A673 (cell line): ENCODE data around the gene TP53TG3F. TPM values are rescaled to one million over a fixed set of nuclear protein-coding genes. Genes with fewer than 3 reads are reported as not detected.
"Not testable (repeated sequence)": the region's sequence is repeated elsewhere in the genome, so short reads cannot be mapped to it uniquely, and the experiment has no call there.

ENCODE experiments used
- Bru-seq: library from RNA; stranded (reverse); fragments of 400-500 nt; gene quantifications from one replicate; lab custom pipeline; 2021; lab: Mats Ljungman, UMichigan
- BruChase-seq, 2 experiments: library from RNA; stranded (reverse); fragments of 400-500 nt; gene quantifications; one replicate each; lab custom pipeline; 2021; lab: Mats Ljungman, UMichigan
- BruUV-seq: library from RNA; stranded (reverse); fragments of 400-500 nt; replicated peaks from 2 replicates; lab custom pipeline; 2021; lab: Mats Ljungman, UMichigan
- CTCF ChIA-PET: fragments of 300-600 bp; sonication (Branson Sonifier 250); formaldehyde crosslinking; loops from one replicate; lab custom pipeline; 2022; ENCODE audit warnings: antibody characterized with exemption; lab: Charles Lee
- POLR2A ChIA-PET: fragments of 300-600 bp; sonication (Branson Sonifier 250); formaldehyde crosslinking; loops from one replicate; lab custom pipeline; 2022; ENCODE audit warnings: antibody characterized with exemption; ENCODE audit not compliant: low non-redundant PET; lab: Charles Lee
- DNase-seq: peaks from one replicate; pipeline ENCODE4 v3.0.0-alpha.2; 2015; ENCODE audit warnings: low spot score
- H3K27ac ChIP-seq: fragments of 200-600 bp; sonication (generic); 2 replicates; pipeline ENCODE4 v1.5.1; 2016; ENCODE audit warnings: mixed run types, low read depth, mild to moderate bottlenecking, mixed read lengths, antibody characterized with exemption, low read length; ENCODE audit not compliant: poor library complexity, severe bottlenecking
- H3K27me3 ChIP-seq: fragments of 200-600 bp; sonication (generic); replicated peaks from 2 replicates; pipeline ENCODE4 v1.6.1; 2017; ENCODE audit warnings: mixed run types, low read depth, mild to moderate bottlenecking, mixed read lengths, antibody characterized with exemption, low read length; ENCODE audit not compliant: insufficient read depth, poor library complexity
- H3K36me3 ChIP-seq: fragments of 200-600 bp; sonication (generic); 2 replicates; pipeline ENCODE4 v1.6.1; 2016; ENCODE audit warnings: mixed run types, mild to moderate bottlenecking, mixed read lengths, antibody characterized with exemption, low read length; ENCODE audit not compliant: insufficient read depth, poor library complexity, severe bottlenecking
- H3K4me1 ChIP-seq: fragments of 200-600 bp; sonication (generic); 2 replicates; pipeline ENCODE4 v1.6.1; 2017; ENCODE audit warnings: mixed run types, mild to moderate bottlenecking, mixed read lengths, antibody characterized with exemption, low read length; ENCODE audit not compliant: insufficient read depth, poor library complexity, severe bottlenecking
- H3K4me3 ChIP-seq: fragments of 200-600 bp; sonication (generic); 2 replicates; pipeline ENCODE4 v1.5.1; 2016; ENCODE audit warnings: low read depth, mixed run types, mild to moderate bottlenecking, mixed read lengths, low read length; ENCODE audit not compliant: poor library complexity, severe bottlenecking
- H3K9me3 ChIP-seq: fragments of 200-600 bp; sonication (generic); 2 replicates; pipeline ENCODE4 v1.6.1; 2016; ENCODE audit warnings: mixed run types, low read depth, mild to moderate bottlenecking, mixed read lengths, antibody characterized with exemption, low read length; ENCODE audit not compliant: poor library complexity, severe bottlenecking
- intact Hi-C: fragments of 100-400 bp; cut with micrococcal nuclease; formaldehyde crosslinking; loops from one replicate; pipeline ENCODE4 v1.10.0; 2022; ENCODE audit not compliant: unreplicated experiment
- long read RNA-seq: library from polyadenylated mRNA; stranded (forward); transcript quantifications from one replicate; pipeline ENCODE4 v2.0.0, GENCODE V29; 2022
- total RNA-seq: library from RNA; stranded (reverse); gene quantifications from 2 replicates; pipeline ENCODE4 v1.2.3, GENCODE V29; 2021

The TP53TG3F gene
- not detected in 2 replicates for total RNA-seq
- not detected for Bru-seq, nascent RNA
- not detected for BruChase-seq, experiment 1, labeled RNA remaining after a 2-hour chase
- BruChase-seq, experiment 2, labeled RNA remaining after a 6-hour chase = not detected
- long read RNA-seq = 0 reads

GRCh38 chr16:33459312-33459711 is at the start of gene TP53TG3F:
Gene TP53TG3F, plus strand, starts transcription at chr16:33459612. Its CDS starts 68 bp downstream, at chr16:33459680.
- intact Hi-C loops, H3K27ac ChIP-seq, CTCF ChIA-PET, DNase-seq, H3K36me3 ChIP-seq, H3K4me3 ChIP-seq, POLR2A ChIA-PET, H3K4me1 ChIP-seq, H3K9me3 ChIP-seq, H3K27me3 ChIP-seq, BruUV-seq: not testable (repeated sequence)

- intact Hi-C loops, DNase-seq, H3K27me3 ChIP-seq, H3K4me1 ChIP-seq, H3K9me3 ChIP-seq, BruUV-seq, CTCF ChIA-PET, POLR2A ChIA-PET, H3K4me3 ChIP-seq, H3K27ac ChIP-seq, H3K36me3 ChIP-seq: not testable (repeated sequence)
Observed at GRCh38 chr16:33491611-33492010, 32.2 kb downstream of the TP53TG3F start.

DNA sequence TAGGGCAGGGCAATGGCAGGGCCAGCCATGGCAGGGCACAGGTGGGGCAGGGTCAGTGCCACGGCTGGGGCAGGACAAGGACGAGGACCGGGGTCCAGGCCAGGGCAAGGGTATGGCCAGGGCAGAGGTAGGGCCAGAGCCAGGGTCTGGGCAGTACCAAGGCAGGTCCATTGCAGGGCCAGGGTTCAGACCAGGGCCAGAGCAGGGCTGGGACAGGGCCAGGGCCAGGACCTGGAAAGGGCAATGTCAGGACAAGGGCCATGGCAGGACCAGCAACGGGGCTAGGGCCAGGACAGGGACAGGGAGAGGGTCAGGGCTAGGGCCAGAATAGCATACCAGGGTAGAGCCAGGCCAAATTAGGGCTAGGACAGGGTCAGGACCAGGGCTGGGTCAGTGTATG is 47.8 kb downstream of the TP53TG3F start:
- H3K36me3 ChIP-seq, H3K4me3 ChIP-seq, DNase-seq, BruUV-seq, POLR2A ChIA-PET, H3K4me1 ChIP-seq, H3K9me3 ChIP-seq, H3K27me3 ChIP-seq, H3K27ac ChIP-seq, intact Hi-C loops, CTCF ChIA-PET: not testable (repeated sequence)

DNA sequence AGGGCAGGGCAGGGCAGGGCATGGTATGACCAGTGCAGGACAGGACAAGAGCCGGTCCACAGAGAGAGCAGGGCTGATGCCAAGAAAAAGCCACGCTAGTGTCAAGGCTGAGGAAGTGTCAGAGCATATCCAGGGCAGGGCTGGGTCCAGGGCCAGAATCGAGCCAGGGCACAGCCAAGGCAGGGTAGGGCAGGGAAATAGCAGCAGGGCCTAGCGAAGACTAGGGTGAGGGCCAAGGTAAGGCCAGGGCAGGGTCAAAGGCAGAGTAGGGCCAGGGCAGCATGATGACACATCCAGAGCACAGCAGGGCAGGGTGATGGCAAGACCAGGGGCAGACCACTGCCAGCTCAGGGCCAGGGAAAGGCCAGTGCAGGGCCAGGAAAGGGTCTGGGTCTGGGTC is 49.7 kb downstream of the TP53TG3F start:
- H3K4me3 ChIP-seq, intact Hi-C loops, BruUV-seq, H3K27me3 ChIP-seq, H3K36me3 ChIP-seq, CTCF ChIA-PET, H3K4me1 ChIP-seq, DNase-seq, H3K27ac ChIP-seq, H3K9me3 ChIP-seq, POLR2A ChIA-PET: not testable (repeated sequence)

DNA sequence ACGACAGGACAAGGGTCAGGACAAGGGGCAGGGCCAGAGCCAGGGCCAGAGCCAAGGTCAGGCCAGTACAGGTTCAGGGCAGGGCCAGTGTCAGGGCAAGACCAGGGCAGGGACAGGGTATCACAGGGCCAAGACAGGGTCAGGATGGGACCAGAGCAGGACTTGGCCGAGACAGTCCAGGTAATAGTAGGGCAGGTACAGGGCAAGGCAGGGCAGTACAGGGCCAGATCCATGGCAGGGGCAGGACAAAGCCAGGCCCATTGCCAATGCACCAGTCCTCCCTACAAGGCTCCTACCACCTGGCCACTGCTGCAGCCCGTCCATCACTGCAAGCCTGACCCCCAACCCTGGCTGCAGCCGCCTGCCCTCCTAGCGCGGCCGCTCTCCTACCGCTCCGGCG is 50.5 kb downstream of the TP53TG3F start:
- intact Hi-C loops, H3K27ac ChIP-seq, H3K9me3 ChIP-seq, DNase-seq, H3K4me1 ChIP-seq, H3K4me3 ChIP-seq, CTCF ChIA-PET, BruUV-seq, H3K27me3 ChIP-seq, H3K36me3 ChIP-seq, POLR2A ChIA-PET: not testable (repeated sequence)

Other genes with a start within 250 kb of the TP53TG3F start
- not detected in 2 replicates for gene TP53TG3E, start 155.3 kb upstream of the TP53TG3F start, total RNA-seq
- not detected in 2 replicates for gene TP53TG3B, start 98.8 kb upstream of the TP53TG3F start, total RNA-seq